K562 (cell line): ENCODE results near the gene DENND10. TPM values are rescaled to one million over a fixed set of nuclear protein-coding genes. Genes with fewer than 3 reads are reported as not detected.
A peak's percentile ranks its signal among the peaks of the same experiment; 100 is the strongest.

Experiments used
- ATAC-seq: fragments of 200-7000 bp; cut with Tn5 transposase; 3 replicates; pipeline ENCODE4 v1.9.1; 2020; ENCODE audit warnings: moderate library complexity
- BruUV-seq: library from RNA; stranded (reverse); fragments of 400-500 nt; replicated peaks from 2 replicates; lab custom pipeline; 2021; lab: Mats Ljungman, UMichigan
- CTCF ChIA-PET: fragments of 300-600 bp; formaldehyde crosslinking; extraction: SDS; loops from one replicate; lab custom pipeline; 2021; ENCODE audit warnings: low intra/inter-chr PET ratio; lab: Yijun Ruan, JAX
- POLR2A ChIA-PET: fragments of 300-600, 350-650 bp; sonication (Branson Sonifier 250); formaldehyde crosslinking; extraction: SDS; loops from one replicate; lab custom pipeline; 2021; ENCODE audit warnings: antibody characterized with exemption, inconsistent platforms; lab: Yijun Ruan, JAX
- DNase-seq, 4 experiments: peaks; one replicate each; pipeline versions ENCODE4 v3.0.0 to v3.0.0-alpha.2; 2011 to 2018; ENCODE audit warnings: low spot score in 3 of 4, mixed read lengths in 3 of 4; ENCODE audit errors: extremely low read depth in 1 of 4
- FAIRE-seq: peaks from 2 replicates; lab custom pipeline; 2011; peaks lifted over from hg19 to GRCh38; lab: Jason Lieb, UNC
- H2AFZ ChIP-seq: 2 replicates; pipeline ENCODE4 v1.6.0; 2011; ENCODE audit warnings: low read depth, low read length, control low read depth, inconsistent platforms
- H3K27ac ChIP-seq: fragments of 200-600 bp; 3 replicates; pipeline ENCODE4 v1.8.0; 2011; ENCODE audit warnings: low read depth, mild to moderate bottlenecking, control low read depth, inconsistent platforms, low read length, moderate library complexity, mixed read lengths; ENCODE audit errors: extremely low read depth
- H3K27me3 ChIP-seq, 2 experiments: fragments of 300-600 bp in 1 of 2; 2 replicates in 1 of 2; 3 replicates in 1 of 2; pipeline versions ENCODE4 v1.6.0 to v1.8.0; 2011; ENCODE audit warnings: inconsistent platforms in 2 of 2, low read length in 2 of 2, mild to moderate bottlenecking in 1 of 2, mixed read lengths in 1 of 2, moderate library complexity in 1 of 2; ENCODE audit not compliant: control insufficient read depth in 2 of 2, insufficient read depth in 2 of 2
- H3K36me3 ChIP-seq: fragments of 300-600 bp; 3 replicates; pipeline ENCODE4 v1.8.0; 2011; ENCODE audit warnings: mild to moderate bottlenecking, low read length, inconsistent platforms; ENCODE audit not compliant: control insufficient read depth, insufficient read depth
- H3K4me1 ChIP-seq, 2 experiments: fragments of 200-600 bp in 1 of 2; replicated peaks in 1 of 2; 2 replicates in 1 of 2; 3 replicates in 1 of 2; pipeline versions ENCODE4 v1.5.1 to v1.8.0; 2011; ENCODE audit warnings: inconsistent platforms in 2 of 2, low read length in 2 of 2, mild to moderate bottlenecking in 1 of 2, mixed read lengths in 1 of 2, moderate library complexity in 1 of 2; ENCODE audit not compliant: control insufficient read depth in 2 of 2, insufficient read depth in 2 of 2
- H3K4me2 ChIP-seq: 2 replicates; pipeline ENCODE4 v1.6.1; 2011; ENCODE audit warnings: low read length, control low read depth, inconsistent platforms, mixed read lengths; ENCODE audit not compliant: insufficient read depth
- H3K4me3 ChIP-seq: fragments of 200-600 bp; sonication (generic), shearing (Covaris generic); 2 replicates; pipeline ENCODE4 v1.5.1; 2016; ENCODE audit warnings: control low read depth, inconsistent platforms
- H3K79me2 ChIP-seq: fragments of 200-600 bp; 3 replicates; pipeline ENCODE4 v1.8.0; 2011; ENCODE audit warnings: low read length, inconsistent platforms; ENCODE audit not compliant: control insufficient read depth, insufficient read depth
- H3K9ac ChIP-seq, 2 experiments: 2 replicates each; pipeline versions ENCODE4 v1.6.0 to v1.6.1; 2011; ENCODE audit warnings: low read depth in 2 of 2, low read length in 2 of 2, control low read depth in 1 of 2, inconsistent platforms in 1 of 2, mild to moderate bottlenecking in 1 of 2, mixed read lengths in 1 of 2; ENCODE audit not compliant: insufficient read depth in 1 of 2
- H3K9me1 ChIP-seq: one replicate; pipeline ENCODE4 v1.6.0; 2011; ENCODE audit warnings: inconsistent platforms, mild to moderate bottlenecking, low read length, moderate library complexity; ENCODE audit not compliant: control insufficient read depth, insufficient read depth
- H3K9me3 ChIP-seq: replicated peaks from 2 replicates; pipeline ENCODE4 v1.5.1; 2011; ENCODE audit warnings: low read depth, low read length, inconsistent platforms; ENCODE audit not compliant: control insufficient read depth, insufficient read depth
- H4K20me1 ChIP-seq: replicated peaks from 2 replicates; pipeline ENCODE4 v1.6.1; 2011; ENCODE audit warnings: low read length, inconsistent platforms, mixed read lengths; ENCODE audit not compliant: control insufficient read depth, insufficient read depth
- BRF1 ChIP-seq: IDR thresholded peaks from 3 replicates; pipeline ENCODE4 v1.6.1; 2011; ENCODE audit warnings: borderline replicate concordance, mild to moderate bottlenecking; ENCODE audit not compliant: insufficient read length; ENCODE audit errors: extremely low read depth
- CEBPZ ChIP-seq: fragments of 150-350 bp; IDR thresholded peaks from 2 replicates; pipeline ENCODE4 v1.6.1; 2014; ENCODE audit warnings: low read depth, mild to moderate bottlenecking, low read length, borderline replicate concordance
- POLR2AphosphoS2 ChIP-seq: IDR thresholded peaks from 2 replicates; pipeline ENCODE4 v1.6.1; 2012; ENCODE audit warnings: low read length, improper control_type of control experiment
- YBX1 ChIP-seq: fragments of 450-650 bp; IDR thresholded peaks from 2 replicates; pipeline ENCODE4 v1.7.1; 2016; ENCODE audit warnings: mild to moderate bottlenecking
- ZBTB33 ChIP-seq: sonication (generic); formaldehyde crosslinking; IDR thresholded peaks from 2 replicates; pipeline ENCODE4 v1.8.1; 2023; ENCODE audit warnings: mild to moderate bottlenecking, missing genetic modification reagents
- ZFP36 ChIP-seq: fragments of 150-350 bp; IDR thresholded peaks from 2 replicates; pipeline ENCODE4 v1.6.1; 2018; ENCODE audit warnings: low read length, low read depth; ENCODE audit not compliant: partially characterized antibody
- ZNF507 ChIP-seq: conservative IDR thresholded peaks from 2 replicates; pipeline ENCODE4 v1.6.1; 2017; ENCODE audit warnings: missing genetic modification characterization, missing compliant biosample characterization
- WGBS: fragments of 100-300 bp; shearing (Covaris generic); methylation state at CpG from one replicate; pipeline ENCODE4 v1.1.6; 2016; ENCODE audit warnings: low coverage, mixed read lengths; ENCODE audit not compliant: insufficient coverage; ENCODE audit errors: missing lambda C conversion rate; 5-methylcytosine and 5-hydroxymethylcytosine counted together
- in situ Hi-C: fragments of 300-500 bp; cut with MboI; formaldehyde crosslinking; loops from 4 replicates; pipeline ENCODE4 v1.15.0; 2018; ENCODE audit warnings: inconsistent platforms, mixed read lengths
- intact Hi-C: fragments of 100-400 bp; cut with micrococcal nuclease; formaldehyde crosslinking; loops from 2 replicates; pipeline ENCODE4 v1.14.2; 2022
- polyA plus RNA-seq, 8 experiments: library from polyadenylated mRNA; depleted of rRNA in 4 of 8; stranded (reverse) in 5 of 8; unstranded in 3 of 8; fragments of >200 nt; fragmentation: Nextera tagmentation in 2 of 8; fragmentation: Illumina TruSeq in 1 of 8; extraction: Ambion mirVana in 2 of 8; extraction: Trizol in 1 of 8; gene quantifications; 2 replicates each; pipeline versions ENCODE4 v1.2.1 to v1.2.3, GENCODE V29; 2011 to 2014; ENCODE audit warnings: inconsistent platforms in 1 of 8, missing spikeins in 1 of 8
- total RNA-seq, 7 experiments: library from RNA; depleted of rRNA in 6 of 7; stranded (reverse); fragments of >200 nt in 6 of 7; fragmentation: Illumina TruSeq in 2 of 7; extraction: Trizol in 2 of 7; gene quantifications; 2 replicates each; pipeline versions ENCODE4 v1.2.1 to v1.2.3, GENCODE V29; 2011 to 2021; ENCODE audit warnings: low replicate concordance in 1 of 7

DENND10 gene
- total and polyA plus RNA-seq, 9 of the 15 experiments (the other 6 are each of a cell fraction or from before 2014, with no cell fraction given) = 9.4 to 20.0 (median 12.5) TPM

- no peaks in the 10 kb centered on the region for H3K27me3 ChIP-seq
- intact Hi-C loops = loop anchor here (2.0 kb wide), 1 partner anchor 60 kb away; no protein-coding TSS in a partner anchor
- no peaks in the 10 kb centered on the region for H3K79me2 ChIP-seq
- BruUV-seq = no TSS peak
- in situ Hi-C loops = no loop called here
- POLR2A ChIA-PET = interaction anchor here (0.6 to 1.3 kb wide), 2 partner anchors 8 to 75 kb away, joined by 3 read pairs; no protein-coding TSS in a partner anchor
- no peaks in the 10 kb centered on the region for H3K9me1 ChIP-seq
- no peaks in the 10 kb centered on the region for H4K20me1 ChIP-seq
- no peak overlapping the region for H3K4me2 ChIP-seq
- FAIRE-seq = no peak
- H3K4me3 ChIP-seq = no peak overlapping the region
- DNase-seq = no peak
- ATAC-seq = peak; percentile 31
- no peak overlapping the region for H3K27ac ChIP-seq
- TF ChIP-seq ZFP36 (peak; percentile 86), POLR2AphosphoS2 (peak; percentile 50; the same call in 1 of the 2 replicates), ZNF507 (tag) (no peak), CEBPZ (no peak), ZBTB33 (peak; percentile 39; the same call in 1 of the 2 replicates), BRF1 (no peak), YBX1 (no peak)
- 0 out of 5 replicates have a peak, but pooled peaks cover 0 to under 1% of the 10 kb centered on the region in 2 experiments for H3K4me1 ChIP-seq
- CTCF ChIA-PET = no interaction called here
- H3K9me3 ChIP-seq = no peaks in the 10 kb centered on the region
- WGBS = 88% methylated on average over 9 of the region's 16 CpGs
- no peak overlapping the region for H3K9ac ChIP-seq
- no peak overlapping the region for H2AFZ ChIP-seq
- peaks cover 41% of the 10 kb centered on the region; the same call in 2 of the 3 replicates for H3K36me3 ChIP-seq
Observed at GRCh38 chr10:119138346-119139306, 34.7 kb downstream of the DENND10 start.
